ENCODE measurements around the gene BCL2L14. TPM values are rescaled to one million over a fixed set of nuclear protein-coding genes. Genes with fewer than 3 reads are reported as not detected.

Gene BCL2L14
- total and polyA plus RNA-seq, 10 donors = 0.13 to 2.2 (median 0.91) TPM; not detected in 1

DNA sequence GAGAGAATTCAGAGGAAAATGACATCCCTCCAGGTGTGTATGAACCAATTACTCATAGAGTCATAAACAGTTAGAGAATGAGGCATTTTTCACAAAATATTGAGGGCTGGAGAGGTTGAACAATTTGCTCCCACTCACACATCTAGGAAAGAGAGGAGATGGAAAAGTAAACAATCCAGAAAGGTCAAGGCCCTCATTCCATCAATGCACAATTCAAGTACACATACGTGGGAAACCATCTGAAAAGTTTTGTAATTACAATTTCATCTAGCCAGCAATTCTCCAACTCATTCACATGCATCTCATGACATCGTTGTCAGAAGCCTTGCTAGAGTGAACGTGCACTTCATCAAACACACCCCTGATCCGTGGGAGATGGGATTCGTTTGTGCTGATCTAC lies 15.7 kb upstream of the BCL2L14 start:
- no peaks in the 10 kb centered on the region for H3K9me3 ChIP-seq
- no peaks in the 10 kb centered on the region for H3K36me3 ChIP-seq
- no peak overlapping the region for H3K27ac ChIP-seq
- no peak overlapping the region for H3K4me3 ChIP-seq
- intact Hi-C loops (cut with DNase I; ENCODE audit: low total_unique reads) = no loop called here
- TF ChIP-seq, protein P1, sequence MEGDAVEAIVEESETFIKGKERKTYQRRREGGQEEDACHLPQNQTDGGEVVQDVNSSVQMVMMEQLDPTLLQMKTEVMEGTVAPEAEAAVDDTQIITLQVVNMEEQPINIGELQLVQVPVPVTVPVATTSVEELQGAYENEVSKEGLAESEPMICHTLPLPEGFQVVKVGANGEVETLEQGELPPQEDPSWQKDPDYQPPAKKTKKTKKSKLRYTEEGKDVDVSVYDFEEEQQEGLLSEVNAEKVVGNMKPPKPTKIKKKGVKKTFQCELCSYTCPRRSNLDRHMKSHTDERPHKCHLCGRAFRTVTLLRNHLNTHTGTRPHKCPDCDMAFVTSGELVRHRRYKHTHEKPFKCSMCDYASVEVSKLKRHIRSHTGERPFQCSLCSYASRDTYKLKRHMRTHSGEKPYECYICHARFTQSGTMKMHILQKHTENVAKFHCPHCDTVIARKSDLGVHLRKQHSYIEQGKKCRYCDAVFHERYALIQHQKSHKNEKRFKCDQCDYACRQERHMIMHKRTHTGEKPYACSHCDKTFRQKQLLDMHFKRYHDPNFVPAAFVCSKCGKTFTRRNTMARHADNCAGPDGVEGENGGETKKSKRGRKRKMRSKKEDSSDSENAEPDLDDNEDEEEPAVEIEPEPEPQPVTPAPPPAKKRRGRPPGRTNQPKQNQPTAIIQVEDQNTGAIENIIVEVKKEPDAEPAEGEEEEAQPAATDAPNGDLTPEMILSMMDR (IDR thresholded peaks at IDR 0.05 in 8 of 11, conservative IDR thresholded peaks at IDR 0.05 in 3 of 11) = no peak
- DNase-seq = no peak
- H3K4me1 ChIP-seq = no peaks in the 10 kb centered on the region
- no peaks in the 10 kb centered on the region for H3K27me3 ChIP-seq (replicated peaks in 1 of 7)
- 71 to 86% (median 81%) methylated on average over 5 of the region's 5 CpGs for WGBS, 5 donors

DNA sequence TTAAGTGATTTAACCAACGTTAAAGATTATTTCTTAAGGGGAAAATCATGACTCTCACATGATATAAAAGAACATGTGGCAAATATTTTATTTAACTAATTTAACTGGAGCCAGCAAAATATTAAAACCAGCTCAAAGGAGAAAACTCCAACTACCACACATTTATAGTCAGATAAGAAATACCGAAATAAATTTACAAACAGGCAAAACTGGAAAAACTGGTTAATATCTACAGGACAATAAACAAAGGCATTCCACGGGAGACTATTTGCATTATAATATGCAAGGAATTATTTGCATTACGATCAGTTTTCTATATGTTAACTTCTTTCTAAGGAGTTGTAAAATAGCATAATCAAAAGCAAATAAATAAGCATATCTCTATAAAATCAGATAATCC lies 13.8 kb upstream of the BCL2L14 start:
- Histone ChIP-seq H3K27me3 (replicated peaks in 1 of 7) (no peaks in the 10 kb centered on the region), H3K9me3 (no peaks in the 10 kb centered on the region), H3K4me1 (no peaks in the 10 kb centered on the region), H3K27ac (no peak overlapping the region), H3K36me3 (no peaks in the 10 kb centered on the region), H3K4me3 (no peak overlapping the region)
- 65 to 86% (median 71%) methylated on average over 4 of the region's 4 CpGs for WGBS, 5 donors
- TF ChIP-seq POLR2AphosphoS5 (IDR thresholded peaks at IDR 0.05) = no peak
- TF ChIP-seq, protein P1 (IDR thresholded peaks at IDR 0.05 in 8 of 11, conservative IDR thresholded peaks at IDR 0.05 in 3 of 11) = no peak
- no peak for TF ChIP-seq POLR2A (IDR thresholded peaks at IDR 0.05)
- DNase-seq = no peak
- intact Hi-C loops (cut with DNase I; ENCODE audit: low total_unique reads) = no loop called here

DNA sequence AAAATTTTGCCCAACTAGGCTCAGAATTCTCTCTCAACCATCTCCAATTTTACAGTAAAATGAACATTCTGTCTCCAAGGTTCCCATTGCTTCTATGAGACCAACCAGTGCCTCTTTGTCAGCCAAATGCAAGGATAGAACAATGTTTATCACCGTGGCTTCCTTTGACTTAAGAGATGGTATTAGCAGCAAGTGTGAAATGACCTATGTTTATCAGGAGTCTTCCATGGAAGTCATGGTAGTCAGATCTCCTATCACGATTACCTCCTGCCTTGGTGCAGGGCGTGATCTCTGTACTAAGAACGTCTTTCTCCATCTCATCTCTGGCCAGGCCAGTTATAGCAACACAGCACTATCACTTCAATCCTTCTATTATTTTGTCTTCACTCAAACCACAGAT lies 6.1 kb upstream of the BCL2L14 start:
- no peak for DNase-seq
- WGBS, 5 donors = 90 to 95% (median 93%) methylated on average over 4 of the region's 4 CpGs
- Histone ChIP-seq H3K27ac (no peak overlapping the region), H3K4me3 (no peak overlapping the region), H3K4me1 (no peaks in the 10 kb centered on the region), H3K9me3 (no peaks in the 10 kb centered on the region), H3K36me3 (no peaks in the 10 kb centered on the region), H3K27me3 (replicated peaks in 1 of 7) (peaks cover 0 to 3% (median 0%) of the 10 kb centered on the region in 7 donors)
- intact Hi-C loops (cut with DNase I; ENCODE audit: low total_unique reads) = no loop called here
- TF ChIP-seq POLR2AphosphoS5 (IDR thresholded peaks at IDR 0.05) (no peak), POLR2A (IDR thresholded peaks at IDR 0.05) (no peak)
- TF ChIP-seq, protein P1 (IDR thresholded peaks at IDR 0.05 in 8 of 11, conservative IDR thresholded peaks at IDR 0.05 in 3 of 11) = no peak

DNA sequence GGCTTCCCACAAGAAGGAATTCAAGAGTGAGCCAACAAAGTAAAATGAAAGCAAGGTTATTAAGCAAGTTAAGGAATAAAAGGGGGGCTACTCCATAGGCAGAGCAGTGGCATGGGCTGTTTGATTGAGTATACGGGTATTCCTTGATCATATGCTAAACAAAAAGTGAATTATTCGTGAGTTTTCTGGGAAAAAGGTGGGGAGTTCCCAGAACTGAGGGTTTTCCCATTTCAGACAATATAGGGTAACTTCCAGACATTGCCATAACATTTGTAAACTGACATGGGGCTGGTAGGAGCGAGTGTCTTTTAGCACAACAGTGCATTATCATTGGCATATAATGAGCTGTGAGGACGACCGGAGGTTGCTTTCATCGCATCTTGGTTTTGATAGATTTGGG lies 2.0 kb upstream of the BCL2L14 start:
- no peak for TF ChIP-seq POLR2A (IDR thresholded peaks at IDR 0.05)
- TF ChIP-seq, protein P1 (IDR thresholded peaks at IDR 0.05 in 8 of 11, conservative IDR thresholded peaks at IDR 0.05 in 3 of 11) = no peak
- TF ChIP-seq POLR2AphosphoS5 (IDR thresholded peaks at IDR 0.05) = no peak
- Histone ChIP-seq H3K27ac (no peak overlapping the region), H3K4me1 (peaks cover 5 to 24% (median 13%) of the 10 kb centered on the region in 6 donors), H3K36me3 (no peaks in the 10 kb centered on the region), H3K9me3 (no peaks in the 10 kb centered on the region), H3K4me3 (no peak overlapping the region), H3K27me3 (replicated peaks in 1 of 7) (peaks cover 0 to 3% (median 0%) of the 10 kb centered on the region in 7 donors)
- DNase-seq = no peak
- 88 to 93% (median 92%) methylated on average over 6 of the region's 6 CpGs for WGBS, 5 donors
- intact Hi-C loops (cut with DNase I; ENCODE audit: low total_unique reads) = no loop called here

Measured in spleen (tissue), 11 donors.